GM21515 (cell line): ENCODE data around the gene ZNF385A.

Experiments used
- ATAC-seq: cut with Tn5 transposase; IDR thresholded peaks from one replicate; pipeline ENCODE4 v1.9.1; 2021; ENCODE audit not compliant: unreplicated experiment

Gene ZNF385A

DNA sequence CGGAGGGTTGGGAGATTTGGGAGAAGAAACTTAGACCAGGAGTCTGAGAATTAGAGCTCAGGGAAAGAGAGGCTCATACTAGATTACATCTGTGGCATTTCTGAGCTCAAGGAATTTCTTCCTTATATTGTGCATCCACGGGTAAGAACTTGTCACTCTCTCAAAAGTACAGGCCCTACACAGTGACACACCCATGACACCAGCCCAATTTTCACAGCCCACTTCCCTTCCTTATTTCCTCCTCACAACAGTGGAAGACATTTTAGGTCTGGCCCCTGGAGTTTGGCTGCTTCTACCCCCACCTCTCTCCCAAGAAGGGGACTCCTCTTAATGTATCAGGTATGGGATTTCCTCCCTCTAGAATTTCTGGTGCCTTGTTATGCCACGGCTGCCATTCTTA, 9.2 kb upstream of the ZNF385A start:
- ATAC-seq: no peak

DNA sequence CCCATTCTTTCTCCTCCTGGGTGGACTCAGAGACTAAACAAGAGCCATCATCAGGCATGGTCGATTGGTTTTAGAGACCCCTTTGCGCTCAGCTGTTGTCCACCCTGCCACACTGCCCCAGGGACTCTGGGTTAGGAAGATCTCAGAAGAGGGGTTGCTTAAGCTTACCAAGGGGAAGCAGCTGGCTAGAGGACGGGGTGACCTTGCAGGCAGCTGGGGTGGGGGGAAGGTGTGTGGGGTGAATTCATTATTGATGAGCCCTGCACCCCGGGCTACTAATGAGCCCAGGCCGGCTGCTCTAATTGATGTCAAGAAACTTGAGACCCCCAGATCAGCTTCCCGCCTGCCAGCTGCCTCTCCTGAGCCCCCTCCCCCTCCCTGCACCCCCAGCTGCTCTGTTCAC, 8.7 kb upstream of the ZNF385A start:
- ATAC-seq: no peak

DNA sequence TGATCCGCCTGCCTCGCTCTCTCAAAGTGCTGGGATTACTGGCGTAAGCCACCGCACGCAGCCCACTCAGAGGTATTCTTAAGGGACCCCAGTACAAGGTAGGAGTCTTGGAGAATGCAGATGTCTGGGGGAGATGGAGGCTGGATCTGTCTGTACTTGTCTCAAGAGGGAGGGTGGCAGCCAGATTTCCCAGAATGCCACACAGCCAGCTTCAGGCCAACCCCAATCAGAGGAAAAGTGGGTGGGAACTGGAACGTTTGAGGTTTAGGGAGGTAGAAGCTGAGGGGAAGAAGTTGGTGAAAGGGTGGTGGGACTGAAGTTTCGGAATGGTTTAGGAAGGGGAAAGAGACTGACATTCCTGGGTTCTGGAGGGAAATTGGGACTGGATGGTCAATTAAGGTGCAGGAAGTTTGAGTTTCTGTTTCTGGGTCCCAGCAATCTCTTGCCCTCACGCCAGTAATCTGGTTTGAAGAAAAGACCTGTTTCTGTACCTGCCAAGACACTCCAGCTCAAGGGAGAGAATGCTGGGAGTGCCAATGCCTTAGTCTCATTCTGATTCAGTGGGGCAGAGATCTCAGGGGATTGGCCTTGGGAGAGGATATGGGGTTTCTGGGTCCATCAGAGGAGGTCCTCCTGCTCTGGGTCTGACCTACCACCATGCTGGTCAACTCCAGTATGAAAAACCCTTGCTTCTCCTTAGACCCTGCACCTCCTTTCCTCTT, 8.1 kb upstream of the ZNF385A start:
- ATAC-seq: no peak

DNA sequence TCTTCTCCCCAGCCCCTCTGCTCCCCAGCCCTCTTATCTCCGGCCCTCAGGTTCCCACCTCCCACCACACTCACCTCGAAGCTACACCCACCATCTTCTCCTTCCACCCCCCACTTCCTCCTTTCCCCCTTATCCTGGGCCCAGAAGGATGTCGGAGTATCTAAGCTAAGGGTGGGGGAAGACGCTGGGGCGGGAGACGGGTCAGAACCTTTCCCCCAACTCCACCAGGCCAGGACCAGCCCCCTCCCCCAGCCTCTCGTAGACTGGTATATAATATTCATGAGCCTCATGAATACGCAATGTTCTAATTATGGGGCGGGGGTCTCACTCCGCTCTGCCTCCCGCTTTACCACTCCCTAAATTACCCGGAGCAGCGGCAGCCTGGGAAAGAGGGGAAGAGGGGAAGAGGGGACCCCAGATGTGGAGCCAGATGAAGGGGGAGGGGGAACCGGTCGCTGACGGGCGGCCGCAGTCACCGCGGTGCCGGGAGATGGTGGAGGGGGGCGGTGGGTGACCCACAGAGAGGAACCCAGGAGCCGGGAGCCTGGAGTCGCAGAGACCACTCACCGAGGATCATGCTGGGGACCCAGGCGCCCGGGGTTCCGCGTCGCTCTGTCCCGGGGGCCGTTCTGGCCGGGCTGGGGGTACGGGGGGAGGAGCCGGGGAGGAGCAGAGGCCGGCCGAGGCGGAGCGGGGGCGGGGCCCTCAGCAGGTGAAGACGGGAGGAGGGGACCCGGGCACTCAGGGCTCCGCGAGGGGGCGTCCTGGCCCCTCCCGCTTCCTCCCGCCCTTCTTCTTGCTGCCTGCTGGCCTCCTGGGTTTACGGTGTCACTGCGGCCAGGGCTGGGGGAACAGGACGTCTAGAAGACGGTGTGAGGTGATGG, 6.4 kb upstream of the ZNF385A start:
- ATAC-seq: no peak

DNA sequence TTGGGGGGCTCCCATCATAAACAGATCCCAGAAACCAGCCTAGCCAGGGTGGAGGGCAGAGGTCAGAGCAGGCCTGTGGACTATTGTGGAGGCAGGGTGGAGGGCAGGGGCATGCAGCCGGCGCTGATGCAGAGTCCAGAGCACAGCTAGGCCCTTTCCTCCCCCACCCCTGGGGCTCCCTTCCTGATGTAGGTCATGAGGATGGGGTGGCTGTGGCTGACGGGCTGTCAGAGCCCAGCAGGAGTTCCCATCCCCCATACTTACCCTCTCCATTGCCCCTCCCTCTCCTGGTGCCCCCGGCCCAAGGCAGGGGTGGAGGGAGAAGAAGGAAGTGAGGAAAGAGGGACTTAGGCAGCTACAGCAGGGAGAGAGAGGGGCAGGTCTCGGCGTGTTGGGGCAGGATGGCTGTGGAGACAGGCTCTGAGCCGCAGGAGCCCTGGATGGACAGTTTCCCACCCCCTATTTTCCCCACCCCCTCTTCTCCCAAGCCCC, 5.7 kb upstream of the ZNF385A start:
- ATAC-seq: no peak

DNA sequence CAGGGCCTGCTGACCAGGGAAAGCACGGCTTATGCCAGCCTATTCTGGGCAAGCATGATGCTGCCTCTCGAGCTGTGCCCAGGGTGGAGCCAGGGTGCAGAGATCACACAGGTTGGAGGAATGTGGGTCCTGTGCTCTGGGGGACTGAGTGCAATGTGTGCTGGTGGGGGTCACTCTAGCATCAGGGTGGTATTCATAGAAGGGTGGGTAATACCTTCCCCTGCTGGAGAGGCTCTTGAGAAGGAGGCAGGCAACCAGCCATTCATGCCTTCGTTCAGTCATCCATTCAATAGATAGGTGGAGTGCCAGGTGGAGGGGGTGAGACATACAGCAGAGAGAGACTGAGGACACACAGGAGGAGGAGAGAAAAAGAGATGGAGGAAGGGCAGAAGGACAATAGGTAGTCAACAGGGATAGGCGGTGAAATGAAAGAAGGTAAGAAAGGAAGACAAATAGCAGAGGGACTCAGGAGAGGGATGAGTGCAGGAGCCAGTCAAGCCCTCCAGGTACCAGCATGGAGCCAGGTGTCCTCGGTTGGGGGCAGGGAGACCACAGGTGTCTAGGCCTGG, 5.2 kb upstream of the ZNF385A start:
- no peak for ATAC-seq

DNA sequence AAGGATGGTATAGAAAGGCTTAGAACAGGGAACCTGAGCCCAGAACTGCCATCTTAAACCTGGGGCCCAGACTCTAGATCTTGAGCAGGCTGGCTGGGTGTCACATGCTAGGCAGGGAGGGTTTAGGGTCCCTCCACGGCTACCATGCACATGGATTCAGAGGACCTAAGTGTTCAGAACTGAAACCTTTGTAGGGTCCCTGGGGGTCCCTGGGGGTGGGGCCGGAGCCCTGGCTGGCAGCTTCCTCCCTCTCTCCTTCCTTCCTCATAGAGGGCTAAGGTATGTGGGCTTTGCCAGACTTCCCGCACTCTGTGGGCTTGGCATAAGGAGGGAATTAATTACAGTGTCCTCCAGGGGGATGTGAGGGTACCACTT, 4.6 kb upstream of the ZNF385A start:
- ATAC-seq: no peak

DNA sequence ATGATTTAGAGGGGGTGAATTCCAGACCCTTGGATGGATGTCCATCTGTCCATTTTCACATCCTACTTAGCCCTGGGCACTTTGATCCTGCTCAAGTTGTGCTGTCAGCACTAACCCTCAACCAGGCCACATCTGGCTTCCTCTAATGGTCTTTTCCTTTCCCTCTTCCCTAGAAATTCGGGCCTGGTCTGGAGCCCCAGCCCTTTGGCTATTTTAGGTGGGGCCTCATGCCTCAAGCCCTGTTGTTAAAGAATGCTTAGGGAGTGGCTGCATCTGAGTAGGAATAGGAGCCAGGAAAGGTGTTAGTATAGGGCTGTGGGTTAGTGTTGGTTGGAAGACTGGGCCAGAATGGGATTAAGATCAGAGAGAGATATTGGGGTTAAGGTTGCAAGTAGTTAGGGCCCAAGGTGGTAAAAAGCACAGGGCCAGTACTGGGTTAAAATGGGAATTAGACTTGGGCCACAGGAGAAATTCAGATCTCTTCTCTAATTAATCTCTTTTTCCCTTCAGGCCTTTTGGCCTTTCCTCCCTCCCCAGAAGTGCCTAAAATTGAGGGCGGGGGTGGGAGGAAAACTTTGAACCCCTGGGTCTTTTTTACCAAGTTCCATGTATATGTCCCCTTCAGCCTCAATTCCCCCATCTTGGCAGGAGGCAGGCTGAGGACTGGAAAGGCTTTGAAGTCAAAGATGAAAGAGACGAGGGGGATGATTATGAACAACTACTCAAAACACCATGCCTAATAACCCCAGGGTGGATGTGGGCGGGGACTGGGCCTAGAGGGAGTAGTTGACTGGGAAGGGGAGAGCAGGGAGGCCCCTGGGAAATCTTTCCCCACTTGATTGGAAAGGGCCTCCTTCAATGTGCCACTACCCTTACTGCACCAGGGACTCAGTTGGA, 4.0 kb upstream of the ZNF385A start:
- no peak for ATAC-seq

DNA sequence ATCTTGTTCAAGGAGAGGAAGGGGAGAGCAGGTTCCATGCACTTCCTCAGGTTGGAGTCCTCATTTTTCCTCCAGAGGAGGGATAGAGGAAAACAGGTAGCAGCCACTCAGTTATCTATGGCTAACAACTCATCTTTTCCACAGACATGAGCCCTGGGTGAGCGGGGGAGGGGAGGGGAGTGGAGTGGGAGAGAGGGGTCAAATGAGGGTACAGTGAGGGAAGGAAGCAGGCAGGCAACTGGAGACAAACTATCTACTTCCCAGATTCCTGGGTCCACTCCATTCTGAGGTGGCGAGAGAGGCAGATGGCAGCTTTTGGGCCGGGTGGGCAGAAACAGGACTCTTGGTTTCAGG, 2.6 kb upstream of the ZNF385A start:
- no peak for ATAC-seq

DNA sequence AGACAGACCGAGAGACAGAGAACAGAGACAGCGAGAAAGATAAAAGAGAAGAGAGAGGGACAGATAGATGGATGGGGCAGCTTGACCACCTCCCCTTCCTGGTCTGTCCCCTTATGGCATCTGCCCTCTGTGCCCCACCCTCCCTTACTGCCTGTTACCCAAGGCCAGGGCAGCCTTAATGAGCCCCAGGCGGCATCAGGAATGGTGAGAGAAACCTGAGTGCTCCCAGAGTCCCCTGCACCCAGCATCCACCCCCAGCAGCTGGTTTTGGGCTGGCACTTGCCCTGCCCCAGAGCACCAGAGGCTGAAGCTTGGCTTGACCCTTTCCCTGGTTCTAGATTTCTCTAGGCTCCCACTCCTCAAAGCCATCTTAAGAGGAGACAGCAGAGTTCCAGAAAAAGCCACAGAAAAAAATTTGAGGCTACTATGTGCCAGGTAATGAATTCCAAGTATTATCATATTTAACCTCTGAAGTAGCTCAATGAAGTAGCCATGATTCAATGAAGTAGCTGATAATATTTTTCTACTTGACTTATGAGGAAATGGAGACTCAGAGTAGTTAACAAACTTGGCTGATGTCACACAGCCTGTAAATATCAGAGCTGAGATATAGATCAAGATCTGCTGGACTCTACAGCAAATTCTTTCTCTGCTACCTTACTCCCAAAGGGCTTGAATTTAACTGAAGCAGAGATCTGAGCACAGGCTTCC, 2.0 kb upstream of the ZNF385A start:
- no peak for ATAC-seq

DNA sequence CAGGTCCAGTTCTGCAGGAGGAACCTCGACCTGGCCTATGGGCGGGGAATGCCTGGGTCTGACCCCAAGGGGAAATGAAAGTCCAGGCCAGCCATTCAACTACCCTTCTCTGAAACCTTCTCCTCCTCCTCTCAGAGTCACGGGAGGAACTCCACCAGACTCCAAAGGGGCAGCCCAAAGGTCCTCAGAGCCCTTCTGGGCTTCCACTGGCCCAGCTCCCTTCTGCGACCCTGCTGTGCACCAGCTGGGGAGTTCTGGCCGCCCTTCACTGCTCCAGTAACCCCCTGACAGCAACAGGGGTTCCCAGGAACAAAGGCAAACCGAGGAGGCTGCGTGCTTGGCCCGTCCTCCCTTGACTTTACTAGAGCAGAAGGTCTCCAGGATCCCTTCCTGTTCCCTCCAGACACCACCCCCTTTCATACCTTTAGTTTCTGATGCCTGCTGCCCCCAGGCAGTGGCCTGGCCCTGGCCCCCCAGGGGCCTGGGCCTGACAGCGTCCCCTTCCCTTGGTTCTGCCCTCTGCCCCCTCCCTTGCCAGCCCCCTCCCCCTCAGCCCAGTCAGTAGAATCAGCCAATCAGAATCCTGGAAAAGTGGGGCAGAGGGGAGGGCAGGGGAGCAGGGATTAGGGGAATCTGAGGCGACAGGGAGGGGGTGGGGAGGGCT, 850 bp upstream of the ZNF385A start:
- ATAC-seq: no peak

DNA sequence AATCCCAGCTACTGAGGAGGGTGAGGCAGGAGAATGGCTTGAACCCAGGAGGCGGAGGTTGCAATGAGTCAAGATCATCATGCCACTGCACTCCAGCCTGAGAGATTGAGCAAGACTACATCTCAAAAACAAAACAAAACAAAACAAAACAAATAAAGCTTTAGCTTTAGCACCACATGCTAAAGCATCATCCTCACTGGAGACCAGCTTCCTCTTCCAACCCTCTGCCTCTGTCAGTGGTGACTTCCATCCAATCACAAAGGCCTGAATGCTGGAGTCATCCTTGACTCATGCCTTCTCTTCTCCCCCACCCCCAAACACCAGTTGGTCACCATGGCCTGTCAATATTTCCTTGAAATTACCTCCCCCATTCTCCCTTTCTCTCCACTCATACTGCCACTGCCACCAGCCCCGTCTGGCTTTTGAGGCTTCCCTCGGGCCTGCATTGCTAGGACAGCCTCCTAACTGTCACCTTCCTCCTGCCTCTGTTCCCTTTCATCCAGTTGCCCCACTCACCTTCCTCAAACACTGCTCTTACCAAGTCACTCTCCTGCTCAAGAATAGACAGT, 1.4 kb downstream of the ZNF385A start:
- no peak for ATAC-seq

DNA sequence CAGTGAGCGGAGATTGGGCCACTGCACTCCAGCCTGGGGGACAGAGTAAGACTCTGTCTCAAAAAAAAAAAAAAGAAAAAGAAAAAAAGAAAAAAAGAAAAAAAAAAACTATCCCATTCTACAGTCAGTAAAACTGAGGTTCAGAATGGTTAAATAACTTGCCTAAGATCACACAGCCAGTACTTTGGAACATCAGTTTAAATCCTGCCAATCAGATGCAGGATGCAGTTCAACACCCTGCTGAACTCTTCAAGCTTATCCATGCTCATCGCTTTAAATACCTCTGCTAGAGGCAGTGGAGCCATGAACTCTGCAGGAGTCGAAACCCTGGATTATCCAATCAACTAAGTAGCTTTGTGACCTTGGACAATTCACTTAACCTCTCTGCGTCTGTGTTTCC, 3.4 kb downstream of the ZNF385A start:
- ATAC-seq: no peak

DNA sequence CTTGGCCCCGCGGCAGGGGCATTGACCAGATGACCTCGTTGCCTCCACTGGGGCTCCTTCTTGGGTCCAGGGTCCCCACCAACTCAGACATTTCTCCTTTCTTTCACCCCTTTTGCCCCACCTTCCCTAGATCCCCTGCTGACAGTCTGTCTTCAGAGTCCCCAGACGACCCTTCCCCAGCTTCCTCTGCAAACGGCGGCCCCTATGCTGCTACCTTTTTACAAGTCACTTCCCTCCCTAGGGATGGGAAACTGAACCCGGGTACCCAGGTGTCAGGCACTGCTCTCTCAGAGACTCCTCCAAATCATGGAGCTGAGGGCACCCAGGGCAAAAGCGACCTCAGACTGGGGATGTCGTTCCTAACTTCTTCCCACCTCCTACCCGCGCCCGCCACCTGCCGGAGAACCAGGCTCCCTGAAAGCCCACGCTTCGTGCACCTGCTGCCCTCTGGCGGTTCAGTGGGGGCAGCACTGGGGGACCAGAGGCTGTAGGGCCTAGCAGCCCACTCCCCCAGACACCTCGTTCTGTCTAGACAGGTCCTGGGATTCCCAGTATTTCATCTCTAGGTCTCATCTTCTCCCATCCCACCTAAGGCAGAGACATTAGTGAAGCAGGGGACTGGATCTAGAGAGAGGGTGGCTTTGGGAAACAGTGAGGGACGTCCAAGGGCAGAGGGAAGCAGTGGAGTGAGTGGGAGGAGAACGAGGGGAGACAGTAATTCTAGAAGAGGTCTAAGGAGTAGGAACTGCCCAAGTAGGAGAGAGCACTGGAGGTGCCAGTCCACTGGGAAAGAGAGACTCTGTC, 4.9 kb downstream of the ZNF385A start:
- ATAC-seq: peak; percentile 79

DNA sequence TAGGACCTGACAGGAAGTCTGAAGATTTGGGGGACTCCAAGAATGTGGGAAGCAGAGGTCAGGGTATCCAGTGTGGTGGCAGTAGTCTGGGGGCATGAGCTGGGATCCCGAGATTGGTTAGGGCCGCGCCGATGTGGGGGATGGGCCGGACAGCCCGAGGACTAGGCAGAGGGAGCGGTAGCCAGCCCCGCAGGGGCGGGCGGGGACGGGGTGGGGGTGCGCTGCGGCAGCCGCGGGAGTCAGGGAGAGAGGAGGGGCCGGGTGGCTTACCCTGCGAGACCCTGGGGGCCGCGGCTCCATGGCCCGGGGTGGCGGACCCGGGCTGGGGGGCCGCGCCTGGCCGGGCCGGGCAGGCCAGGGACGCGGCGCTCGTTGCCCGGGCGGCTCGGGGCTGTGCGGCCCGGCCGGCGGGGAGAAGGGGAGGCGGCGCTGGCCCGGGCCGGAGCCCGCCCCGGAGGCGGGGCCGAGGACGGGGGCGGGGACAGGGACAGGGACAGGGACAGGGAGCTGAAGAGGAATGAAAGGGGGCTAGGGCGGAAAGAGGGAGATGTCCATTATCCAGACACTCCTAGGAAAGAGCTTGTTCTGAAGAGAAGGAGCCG, 5.6 kb downstream of the ZNF385A start:
- ATAC-seq: no peak

DNA sequence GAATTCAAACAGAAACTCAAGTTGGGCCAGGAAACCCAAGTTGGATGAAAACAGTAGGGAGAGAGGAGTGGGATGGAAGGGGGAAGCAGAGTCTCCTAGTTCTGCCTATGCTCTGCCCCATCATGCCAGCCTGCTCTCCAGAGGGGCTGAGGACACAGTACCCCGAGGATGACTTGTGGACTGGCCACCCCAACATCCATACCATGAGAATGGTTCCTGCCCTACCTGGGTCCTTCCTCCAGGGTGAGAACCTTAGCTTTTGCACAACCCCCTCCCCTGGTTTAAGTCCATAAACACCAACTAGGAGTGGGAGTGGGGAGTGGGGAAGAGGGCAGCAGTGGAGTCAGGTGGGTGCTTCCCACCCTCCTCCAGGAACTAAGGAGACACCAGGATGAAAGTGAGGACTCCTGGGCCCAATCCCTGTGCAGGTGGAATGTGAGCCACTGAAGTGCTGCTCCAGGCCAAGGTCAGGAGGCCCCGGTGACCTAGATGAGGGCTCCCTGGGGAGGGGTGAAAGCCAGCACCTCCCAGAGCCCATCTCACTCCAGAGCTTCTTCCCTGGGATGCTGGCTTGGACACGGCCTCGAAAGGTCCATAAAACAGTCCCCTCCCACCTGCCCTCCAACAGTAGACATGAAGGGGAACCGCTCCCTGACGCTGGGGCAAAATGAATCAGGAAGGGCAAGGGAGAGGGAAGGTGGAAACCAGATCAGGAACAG, 6.6 kb downstream of the ZNF385A start:
- no peak for ATAC-seq

DNA sequence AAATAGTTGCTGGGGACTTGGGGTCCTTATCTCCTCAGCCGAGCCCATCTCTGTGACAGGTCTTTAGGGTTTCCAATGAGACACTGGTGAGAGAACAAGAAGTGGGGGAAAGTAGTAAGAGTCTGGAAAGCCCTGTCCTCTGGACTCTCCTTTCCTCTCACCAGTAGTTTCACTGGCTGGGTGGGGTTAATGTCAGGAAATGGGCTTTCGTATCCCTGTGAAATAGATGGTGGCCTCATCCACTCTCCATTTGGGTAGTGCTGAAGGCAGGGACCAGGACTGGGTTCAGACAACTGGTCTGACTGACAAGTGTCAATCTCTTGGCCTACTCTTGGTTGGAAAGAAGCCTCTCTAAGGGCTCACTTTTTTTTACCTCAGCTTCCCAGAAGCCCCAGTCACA, 7.5 kb downstream of the ZNF385A start:
- no peak for ATAC-seq

DNA sequence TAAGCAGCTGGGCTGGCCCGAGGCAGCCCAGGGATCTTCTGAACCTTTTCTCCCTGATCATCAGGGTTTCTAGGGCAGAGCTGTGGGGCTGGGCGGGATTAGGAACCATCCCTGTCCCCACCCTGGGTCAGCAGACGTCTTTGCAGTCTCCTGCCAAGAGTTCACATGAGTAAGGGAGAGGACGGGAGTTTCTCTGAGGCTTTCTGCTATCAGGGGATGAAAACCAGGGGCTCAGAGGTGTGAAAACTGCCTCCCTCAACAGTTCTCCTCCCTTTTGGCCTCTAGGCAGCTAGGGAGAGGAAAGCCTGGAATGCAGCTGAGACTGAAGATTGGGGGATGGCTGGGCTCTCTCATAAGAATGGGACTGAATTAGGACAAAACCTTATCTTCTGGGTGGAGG, 7.9 kb downstream of the ZNF385A start:
- no peak for ATAC-seq
